Left lung (tissue), 14 donors: ENCODE measurements around the gene BRCC3. TPM values are rescaled to one million over a fixed set of nuclear protein-coding genes. Genes with fewer than 3 reads are reported as not detected.

Source experiments
- ATAC-seq: fragments of 200-7000 bp; cut with Tn5 transposase; one replicate; pipeline ENCODE4 v1.9.1; 2020; ENCODE audit warnings: moderate library complexity
- DNase-seq, 4 donors: peaks; one replicate each; pipeline ENCODE4 v3.0.0-alpha.2; 2013 to 2020
- H3K27ac ChIP-seq, 2 donors: fragments of 200-600 bp; sonication (generic) in 1 of 2; one replicate each; pipeline versions ENCODE4 v1.5.0 to v1.8.0; 2020 to 2021
- H3K27me3 ChIP-seq, 2 donors: fragments of 200-600 bp; sonication (generic) in 1 of 2; one replicate each; pipeline versions ENCODE4 v1.5.0 to v1.8.0; 2020 to 2021
- H3K36me3 ChIP-seq, 2 donors: fragments of 200-600 bp; sonication (generic) in 1 of 2; one replicate each; pipeline versions ENCODE4 v1.5.0 to v1.8.0; 2020 to 2021
- H3K4me1 ChIP-seq, 2 donors: fragments of 200-600 bp; one replicate each; pipeline ENCODE4 v1.8.0; 2021
- H3K4me3 ChIP-seq, 2 donors: fragments of 200-600 bp; sonication (generic) in 1 of 2; one replicate each; pipeline versions ENCODE4 v1.5.0 to v1.8.0; 2020 to 2021; ENCODE audit warnings: mild to moderate bottlenecking in 1 of 2
- H3K9me3 ChIP-seq, 2 donors: fragments of 200-600 bp; sonication (generic) in 1 of 2; one replicate each; pipeline versions ENCODE4 v1.5.0 to v1.8.0; 2020 to 2021
- CTCF ChIP-seq, 2 donors: fragments of 200-600 bp; sonication (generic) in 1 of 2; IDR thresholded peaks; one replicate each; pipeline versions ENCODE4 v1.5.0 to v1.8.0; 2021; ENCODE audit warnings: antibody characterized with exemption in 2 of 2
- intact Hi-C, 2 donors: fragments of 100-400 bp; cut with DNase I; formaldehyde crosslinking; loops; one replicate each; pipeline versions ENCODE4 v1.11.2 to v1.14.2; 2022
- long read RNA-seq, 12 donors: library from polyadenylated mRNA in 2 of 12; unstranded in 2 of 12; transcript quantifications; one replicate each; pipeline ENCODE4 v2.0.0 and lab custom pipeline, GENCODE V29; 2019 to 2026
- polyA plus RNA-seq, 6 donors: library from polyadenylated mRNA; unstranded; fragments of 120-200 nt; gene quantifications; one replicate each; pipeline ENCODE4 v1.2.1, GENCODE V29; 2013; ENCODE audit not compliant: insufficient read length in 6 of 6
- total RNA-seq, 2 donors: library from RNA; stranded (reverse); fragmentation: NEBNext Ultra II Directional; extraction: Animal tissue kit (Norgen Biotek cat#: 25700); gene quantifications; one replicate each; pipeline ENCODE4 v1.2.1, GENCODE V29; 2021
- donor health status: DM: no; HTN: yes; CAD: no.
- donor health status: DM: no; HTN: no; CAD: no.

The BRCC3 gene
- total RNA-seq, result 10 to 100 TPM; 20.4 to 20.7 TPM
- 10 to 100 TPM; 20.1 to 25.5 (median 24.3) TPM for polyA plus RNA-seq
- long read RNA-seq, donor 1, transcript BRCC3-208 (10 exons, 2,694 nt), result major isoform, 9 of 10 reads
- long read RNA-seq, donor 1, partial matches to known transcripts, result 0 of 10 reads
- long read RNA-seq, donor 1, other reads (novel, unspliced or antisense), result 0 of 10 reads
- long read RNA-seq, donor 2, transcript BRCC3-208 (10 exons, 2,694 nt), result major isoform, 8 of 10 reads
- long read RNA-seq, donor 2, partial matches to known transcripts, result 0 of 10 reads
- long read RNA-seq, donor 2, other reads (novel, unspliced or antisense), result 0 of 10 reads
- long read RNA-seq, donor 3, transcript BRCC3-208 (10 exons, 2,694 nt), result major isoform, 9 of 9 reads
- long read RNA-seq, donor 3, partial matches to known transcripts, result 0 of 9 reads
- long read RNA-seq, donor 3, other reads (novel, unspliced or antisense), result 0 of 9 reads
- long read RNA-seq, donor 4, partial matches to known transcripts, result 1 of 8 reads
- long read RNA-seq, donor 4, other reads (novel, unspliced or antisense), result 3 of 8 reads
- long read RNA-seq, donor 5, partial matches to known transcripts, result 0 of 3 reads
- long read RNA-seq, donor 5, other reads (novel, unspliced or antisense), result 0 of 3 reads
- long read RNA-seq, donor 6, partial matches to known transcripts, result 0 of 3 reads
- long read RNA-seq, donor 6, other reads (novel, unspliced or antisense), result 0 of 3 reads
- long read RNA-seq, donor 7, partial matches to known transcripts, result 0 of 1 reads
- long read RNA-seq, donor 7, other reads (novel, unspliced or antisense), result 0 of 1 reads
- long read RNA-seq, donor 8, partial matches to known transcripts, result 0 of 6 reads
- long read RNA-seq, donor 8, other reads (novel, unspliced or antisense), result 0 of 6 reads
- long read RNA-seq, donor 9, result 0 reads
- long read RNA-seq, donor 10, partial matches to known transcripts, result 0 of 5 reads
- long read RNA-seq, donor 10, other reads (novel, unspliced or antisense), result 2 of 5 reads
- long read RNA-seq, donor 11, transcript BRCC3-208 (10 exons, 2,694 nt), result major isoform, 5 of 7 reads
- long read RNA-seq, donor 11, partial matches to known transcripts, result 0 of 7 reads
- long read RNA-seq, donor 11, other reads (novel, unspliced or antisense), result 0 of 7 reads
- long read RNA-seq, donor 12, partial matches to known transcripts, result 0 of 1 reads
- long read RNA-seq, donor 12, other reads (novel, unspliced or antisense), result 0 of 1 reads

GRCh38 chrX:155070975-155071693, at the start of gene BRCC3, which contains the start of the genes CMC4 and MTCP1:
TSS of gene BRCC3 (plus strand) at chrX:155071508. CDS start at chrX:155071528, 20 bp downstream.
TSS of gene CMC4 (minus strand) at chrX:155071136. CDS start at chrX:155064023, 7,113 bp downstream.
TSS of gene MTCP1 (minus strand) at chrX:155071136. CDS start at chrX:155066010, 5,126 bp downstream.
- no peaks in the 10 kb centered on the region for H3K9me3 ChIP-seq
- peaks cover 0 to 23% of the 10 kb centered on the region in 2 donors for H3K4me1 ChIP-seq
- no peaks in the 10 kb centered on the region for H3K36me3 ChIP-seq
- peak within 1 kb of the TSS; percentile 45 to 63 for H3K4me3 ChIP-seq
- DNase-seq, result peak; percentile 62 to 95 (median 86)
- no peak for TF ChIP-seq CTCF (IDR thresholded peaks at IDR 0.05)
- no peaks in the 10 kb centered on the region for H3K27me3 ChIP-seq
- H3K27ac ChIP-seq, result peak within 1 kb of the TSS; percentile 80 to 86
- peak; percentile 95 for ATAC-seq
- intact Hi-C loops, result no loop called here

- H3K4me3 ChIP-seq, result peak within 1 kb of the TSS in 1 of 2 donors; percentile 16
- no peak within 1 kb of the TSS for H3K27ac ChIP-seq
- no peak for DNase-seq
- H3K9me3 ChIP-seq, result no peaks in the 10 kb centered on the region
- intact Hi-C loops, result no loop called here
- ATAC-seq, result no peak
- no peaks in the 10 kb centered on the region for H3K36me3 ChIP-seq
- TF ChIP-seq CTCF (IDR thresholded peaks at IDR 0.05), result no peak
- no peaks in the 10 kb centered on the region for H3K27me3 ChIP-seq
- peaks cover 0 to 4% of the 10 kb centered on the region in 2 donors for H3K4me1 ChIP-seq
These were observed 48.7 kb upstream of the BRCC3 start, which contains the start of gene F8 for GRCh38 chrX:155022585-155022984. TSS of gene F8 (minus strand) at chrX:155022723. CDS start at chrX:155022552, 171 bp downstream.

- DNase-seq (no peak), ATAC-seq (no peak)
- Histone ChIP-seq H3K27ac (no peak overlapping the region), H3K36me3 (no peaks in the 10 kb centered on the region), H3K4me1 (peaks cover 4 to 8% of the 10 kb centered on the region in 2 donors), H3K27me3 (no peaks in the 10 kb centered on the region), H3K9me3 (no peaks in the 10 kb centered on the region), H3K4me3 (no peak overlapping the region)
- intact Hi-C loops, result no loop called here
- TF ChIP-seq CTCF (IDR thresholded peaks at IDR 0.05), result no peak
These were observed 47.1 kb upstream of the BRCC3 start for GRCh38 chrX:155023907-155024833.

- H3K36me3 ChIP-seq, result no peaks in the 10 kb centered on the region
- no peak for TF ChIP-seq CTCF (IDR thresholded peaks at IDR 0.05)
- H3K27me3 ChIP-seq, result no peaks in the 10 kb centered on the region
- no peak for ATAC-seq
- DNase-seq, result no peak
- H3K27ac ChIP-seq, result peak overlapping the region; percentile 95 to 96
- H3K4me1 ChIP-seq, result peaks cover 4 to 8% of the 10 kb centered on the region in 2 donors
- intact Hi-C loops, result no loop called here
- no peaks in the 10 kb centered on the region for H3K9me3 ChIP-seq
- peak overlapping the region; percentile 51 to 58 for H3K4me3 ChIP-seq
These were observed 44.9 kb upstream of the BRCC3 start for GRCh38 chrX:155026420-155026726.
